ENCODE data around the gene CIB1. TPM values are rescaled to one million over a fixed set of nuclear protein-coding genes. Genes with fewer than 3 reads are reported as not detected.

CIB1 gene
- total RNA-seq, 6 experiments from 2014 or later = 43.4 to 83.0 (median 51.0) TPM

DNA sequence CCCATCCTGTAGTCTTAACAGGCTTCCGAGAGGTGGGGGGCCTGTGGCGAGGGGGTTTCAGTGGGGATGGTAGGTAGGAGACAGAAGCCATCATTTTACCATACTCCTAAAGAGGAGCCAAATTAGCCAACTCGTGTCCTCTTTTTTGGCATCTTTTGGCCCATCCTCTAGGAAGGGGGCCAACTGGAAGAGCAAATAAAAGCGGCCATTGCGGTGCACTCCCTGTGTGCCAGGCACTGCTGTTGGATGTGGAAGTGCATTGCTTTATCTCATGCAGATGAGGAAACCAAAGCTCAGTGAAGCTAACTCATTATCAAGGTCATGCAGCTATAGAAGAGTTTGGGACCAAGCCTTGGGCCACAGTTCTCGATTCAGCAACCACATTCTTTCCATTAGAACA lies 26.5 kb downstream of the CIB1 start:
- TF ChIP-seq, protein P1, sequence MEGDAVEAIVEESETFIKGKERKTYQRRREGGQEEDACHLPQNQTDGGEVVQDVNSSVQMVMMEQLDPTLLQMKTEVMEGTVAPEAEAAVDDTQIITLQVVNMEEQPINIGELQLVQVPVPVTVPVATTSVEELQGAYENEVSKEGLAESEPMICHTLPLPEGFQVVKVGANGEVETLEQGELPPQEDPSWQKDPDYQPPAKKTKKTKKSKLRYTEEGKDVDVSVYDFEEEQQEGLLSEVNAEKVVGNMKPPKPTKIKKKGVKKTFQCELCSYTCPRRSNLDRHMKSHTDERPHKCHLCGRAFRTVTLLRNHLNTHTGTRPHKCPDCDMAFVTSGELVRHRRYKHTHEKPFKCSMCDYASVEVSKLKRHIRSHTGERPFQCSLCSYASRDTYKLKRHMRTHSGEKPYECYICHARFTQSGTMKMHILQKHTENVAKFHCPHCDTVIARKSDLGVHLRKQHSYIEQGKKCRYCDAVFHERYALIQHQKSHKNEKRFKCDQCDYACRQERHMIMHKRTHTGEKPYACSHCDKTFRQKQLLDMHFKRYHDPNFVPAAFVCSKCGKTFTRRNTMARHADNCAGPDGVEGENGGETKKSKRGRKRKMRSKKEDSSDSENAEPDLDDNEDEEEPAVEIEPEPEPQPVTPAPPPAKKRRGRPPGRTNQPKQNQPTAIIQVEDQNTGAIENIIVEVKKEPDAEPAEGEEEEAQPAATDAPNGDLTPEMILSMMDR (IDR thresholded peaks at IDR 0.05) = no peak
- no peak for TF ChIP-seq POLR2A (IDR thresholded peaks at IDR 0.05)
- peaks cover 0 to 60% (median 6%) of the 10 kb centered on the region in 4 donors for H3K4me1 ChIP-seq
- 58% methylated on average over 6 of the region's 6 CpGs for WGBS (ENCODE audit: insufficient coverage, low coverage, low lambda C conversion rate, missing lambda C conversion rate)
- H3K9me3 ChIP-seq = no peaks in the 10 kb centered on the region
- DNase-seq = no peak
- no peak overlapping the region for H3K4me3 ChIP-seq
- intact Hi-C loops (cut with DNase I) = no loop called here
- peak; percentile 29 to 83 (median 50) for ATAC-seq
- H3K27me3 ChIP-seq = no peaks in the 10 kb centered on the region
- no peak overlapping the region for H3K27ac ChIP-seq
- H3K36me3 ChIP-seq = no peaks in the 10 kb centered on the region

DNA sequence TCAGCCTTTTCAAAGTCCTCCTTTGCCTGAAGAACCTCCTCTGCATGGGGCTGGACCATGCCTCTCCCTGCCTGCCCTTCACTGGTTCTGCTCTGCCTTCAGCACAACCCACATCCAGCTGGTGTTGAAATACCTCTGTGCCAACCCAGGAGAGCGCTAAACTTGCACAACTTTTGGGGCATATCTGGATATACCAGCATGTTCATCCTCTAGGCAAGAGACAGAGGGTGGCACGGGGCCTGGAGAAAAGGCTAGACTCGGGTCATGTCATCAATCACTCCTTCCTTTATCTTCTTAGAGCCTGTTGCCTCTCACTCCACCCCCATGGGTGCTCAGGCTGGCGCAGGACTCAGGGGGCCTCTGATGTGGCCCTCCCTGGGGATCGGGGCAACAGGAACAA lies 27.9 kb downstream of the CIB1 start:
- ATAC-seq = peak; percentile 31 to 75 (median 47)
- Histone ChIP-seq H3K4me1 (peaks cover 0 to 60% (median 6%) of the 10 kb centered on the region in 4 donors), H3K36me3 (no peaks in the 10 kb centered on the region), H3K27ac (no peak overlapping the region), H3K4me3 (no peak overlapping the region), H3K27me3 (no peaks in the 10 kb centered on the region), H3K9me3 (no peaks in the 10 kb centered on the region)
- peak in 1 of 3 donors; percentile 78 for DNase-seq
- no peak for TF ChIP-seq POLR2A (IDR thresholded peaks at IDR 0.05)
- TF ChIP-seq, protein P1 (IDR thresholded peaks at IDR 0.05) = no peak
- 17% methylated on average over 3 of the region's 5 CpGs for WGBS (ENCODE audit: insufficient coverage, low coverage, low lambda C conversion rate, missing lambda C conversion rate)
- intact Hi-C loops (cut with DNase I) = no loop called here

DNA sequence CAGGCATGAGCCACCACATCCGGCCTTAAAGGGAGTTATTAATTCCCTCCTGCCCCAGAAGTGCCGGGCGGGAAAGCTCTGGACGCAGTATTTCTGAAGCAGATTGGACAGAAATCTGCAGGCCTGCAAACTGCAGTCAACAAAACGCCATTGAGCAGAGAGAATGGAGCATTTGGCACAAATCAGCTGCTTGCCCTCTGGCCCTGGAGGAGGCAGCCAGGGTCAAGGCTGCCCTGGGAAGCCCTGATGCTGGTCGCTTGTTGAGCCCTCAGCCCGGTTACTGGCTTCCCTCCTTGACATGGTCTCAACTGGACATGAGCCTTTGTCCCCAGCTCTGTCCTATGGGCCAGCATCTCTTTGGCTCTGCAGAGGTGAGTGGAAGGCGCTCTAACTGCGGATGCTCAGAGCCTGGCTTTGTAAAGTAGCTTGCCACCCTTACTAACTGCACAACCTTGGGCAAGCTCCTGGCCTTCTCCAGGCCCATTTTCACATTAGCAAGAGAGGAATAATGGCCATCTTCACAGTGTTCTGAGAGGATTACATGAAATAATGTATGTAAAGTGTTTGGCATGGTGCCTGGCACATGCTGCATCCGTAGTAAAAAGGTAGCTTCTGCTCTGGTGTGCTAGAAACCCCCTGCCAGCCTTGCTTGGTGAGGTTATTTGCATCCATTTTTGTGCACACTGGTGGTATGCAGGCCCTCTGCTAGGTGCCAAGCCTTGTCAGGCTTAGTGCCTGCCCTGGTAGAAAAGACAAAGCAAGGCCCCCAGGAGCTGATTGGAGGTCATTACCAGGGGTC lies 28.5 kb downstream of the CIB1 start:
- WGBS (ENCODE audit: insufficient coverage, low coverage, low lambda C conversion rate, missing lambda C conversion rate) = 45% methylated on average over 3 of the region's 10 CpGs
- Histone ChIP-seq H3K4me3 (no peak overlapping the region), H3K36me3 (no peaks in the 10 kb centered on the region), H3K27ac (no peak overlapping the region), H3K4me1 (peaks cover 0 to 63% (median 9%) of the 10 kb centered on the region in 4 donors), H3K27me3 (no peaks in the 10 kb centered on the region), H3K9me3 (no peaks in the 10 kb centered on the region)
- ATAC-seq (no peak), DNase-seq (peak in 1 of 3 donors; percentile 46)
- intact Hi-C loops (cut with DNase I) = no loop called here
- no peak for TF ChIP-seq POLR2A (IDR thresholded peaks at IDR 0.05)
- TF ChIP-seq, protein P1 (IDR thresholded peaks at IDR 0.05) = no peak

DNA sequence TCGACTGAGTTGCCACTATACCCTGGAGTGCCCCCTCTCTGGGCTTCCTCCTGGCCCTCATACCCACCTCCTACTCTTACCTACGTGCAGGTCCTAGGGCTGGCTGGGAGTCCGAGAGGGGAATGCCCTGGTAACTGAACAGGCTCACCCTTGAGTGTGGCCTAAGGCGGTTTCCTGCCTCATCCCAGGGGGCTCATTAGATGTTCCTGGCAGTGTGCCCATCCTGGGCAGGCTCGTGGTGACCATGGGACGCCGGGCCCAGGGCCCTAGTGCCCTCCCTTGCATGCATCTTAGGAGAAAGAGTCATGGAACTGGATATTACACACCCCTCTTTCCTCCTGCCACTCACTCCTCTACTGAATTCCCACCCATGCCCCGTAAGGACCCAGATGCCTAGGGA lies 29.8 kb downstream of the CIB1 start:
- intact Hi-C loops (cut with DNase I) = no loop called here
- ATAC-seq = no peak
- TF ChIP-seq POLR2A (IDR thresholded peaks at IDR 0.05) = no peak
- TF ChIP-seq, protein P1 (IDR thresholded peaks at IDR 0.05) = no peak
- DNase-seq = peak in 1 of 3 donors; percentile 37
- WGBS (ENCODE audit: insufficient coverage, low coverage, low lambda C conversion rate, missing lambda C conversion rate) = 100% methylated on average over 1 of the region's 8 CpGs
- Histone ChIP-seq H3K27ac (no peak overlapping the region), H3K36me3 (no peaks in the 10 kb centered on the region), H3K9me3 (no peaks in the 10 kb centered on the region), H3K27me3 (no peaks in the 10 kb centered on the region), H3K4me1 (peaks cover 0 to 64% (median 9%) of the 10 kb centered on the region in 4 donors), H3K4me3 (no peak overlapping the region)

Measured in right lobe of liver (tissue), 6 donors.